DOHH2 (cell line): Measurements from ENCODE around the gene CDH4.

Source experiments
- CTCF ChIP-seq: fragments of 200-600 bp; sonication (generic); IDR thresholded peaks from one replicate; pipeline ENCODE4 v1.5.1; 2014; ENCODE audit warnings: antibody characterized with exemption, mild to moderate bottlenecking, low read depth, low read length; ENCODE audit not compliant: poor library complexity, severe bottlenecking
- EZH2phosphoT487 ChIP-seq: fragments of 200-600 bp; sonication (generic); IDR thresholded peaks from 2 replicates; pipeline ENCODE4 v1.6.1; 2017; ENCODE audit warnings: borderline replicate concordance, mild to moderate bottlenecking, antibody characterized with exemption, low read length, moderate library complexity, mixed read lengths

- no peak for TF ChIP-seq CTCF
- no peak for TF ChIP-seq EZH2phosphoT487
These were observed 672.3 kb downstream of the CDH4 start for GRCh38 chr20:61924211-61924857.
